GM12878 (cell line): ENCODE measurements around the gene FYB1. TPM values are rescaled to one million over a fixed set of nuclear protein-coding genes. Genes with fewer than 3 reads are reported as not detected.

Experiments used
- ATAC-seq: fragments of 200-7000 bp; cut with Tn5 transposase; 3 replicates; pipeline ENCODE4 v1.9.1; 2020; ENCODE audit warnings: mild to moderate bottlenecking, moderate library complexity
- BruUV-seq: library from RNA; stranded (reverse); fragments of 400-500 nt; replicated peaks from 2 replicates; lab custom pipeline; 2021; lab: Mats Ljungman, UMichigan
- CTCF ChIA-PET: fragments of 300-600 bp; sonication (Branson Sonifier 250); formaldehyde crosslinking; extraction: SDS; loops from one replicate; lab custom pipeline; 2021; ENCODE audit warnings: inconsistent platforms; lab: Yijun Ruan, JAX
- POLR2A ChIA-PET: fragments of 350-600 bp; formaldehyde crosslinking; extraction: SDS; loops from one replicate; lab custom pipeline; 2021; ENCODE audit warnings: inconsistent platforms; lab: Charles Lee
- RAD21 ChIA-PET: fragments of 300-600 bp; sonication (Branson Sonifier 250); formaldehyde crosslinking; loops from one replicate; lab custom pipeline; 2023; ENCODE audit warnings: antibody characterized with exemption; ENCODE audit not compliant: unreplicated experiment; lab: Charles Lee
- SMC1A ChIA-PET: fragments of 300-600 bp; sonication (Branson Sonifier 250); formaldehyde crosslinking; loops from one replicate; lab custom pipeline; 2023; ENCODE audit not compliant: unreplicated experiment, uncharacterized antibody; lab: Charles Lee
- DNase-seq: peaks from one replicate; pipeline ENCODE4 v3.0.0-alpha.2; 2011; ENCODE audit warnings: low read depth, low spot score
- FAIRE-seq: peaks from 3 replicates; lab custom pipeline; 2011; peaks lifted over from hg19 to GRCh38; lab: Jason Lieb, UNC
- H2AFZ ChIP-seq: 2 replicates; pipeline ENCODE4 v1.6.0; 2011; ENCODE audit warnings: low read depth, low read length, control low read depth; ENCODE audit not compliant: control insufficient read depth
- H3K27ac ChIP-seq: 2 replicates; pipeline ENCODE4 v1.5.1; 2011; ENCODE audit warnings: control low read depth; ENCODE audit not compliant: control insufficient read depth, insufficient read depth
- H3K27me3 ChIP-seq, 2 experiments: replicated peaks in 1 of 2; 2 replicates each; pipeline versions ENCODE4 v1.6.0 to v1.6.1; 2011; ENCODE audit warnings: low read length in 1 of 2; ENCODE audit not compliant: control insufficient read depth in 2 of 2, insufficient read depth in 2 of 2
- H3K36me3 ChIP-seq, 2 experiments: 2 replicates each; pipeline ENCODE4 v1.5.1; 2011; ENCODE audit warnings: low read length in 1 of 2; ENCODE audit not compliant: control insufficient read depth in 2 of 2, insufficient read depth in 2 of 2
- H3K4me1 ChIP-seq: 2 replicates; pipeline ENCODE4 v1.6.1; 2011; ENCODE audit warnings: mild to moderate bottlenecking, low read length, moderate library complexity, mixed read lengths; ENCODE audit not compliant: control insufficient read depth, insufficient read depth
- H3K4me2 ChIP-seq: 2 replicates; pipeline ENCODE4 v1.6.0; 2011; ENCODE audit warnings: control low read depth; ENCODE audit not compliant: control insufficient read depth, insufficient read depth
- H3K4me3 ChIP-seq: fragments of 200-600 bp; sonication (generic); 2 replicates; pipeline ENCODE4 v1.5.1; 2016
- H3K79me2 ChIP-seq: 2 replicates; pipeline ENCODE4 v1.6.0; 2011; ENCODE audit warnings: low read length; ENCODE audit not compliant: control insufficient read depth, insufficient read depth
- H3K9ac ChIP-seq: 2 replicates; pipeline ENCODE4 v1.8.0; 2011; ENCODE audit warnings: low read length, control low read depth, mixed read lengths; ENCODE audit not compliant: control insufficient read depth, insufficient read depth
- H3K9me3 ChIP-seq: replicated peaks from 3 replicates; pipeline ENCODE4 v1.5.1; 2011; ENCODE audit warnings: mild to moderate bottlenecking, low read length; ENCODE audit not compliant: control insufficient read depth, insufficient read depth
- H4K20me1 ChIP-seq: 2 replicates; pipeline ENCODE4 v1.6.0; 2011; ENCODE audit not compliant: control insufficient read depth, insufficient read depth
- BRCA1 ChIP-seq: IDR thresholded peaks from 2 replicates; pipeline ENCODE4 v1.6.1; 2011; ENCODE audit warnings: low read depth, low read length, improper control_type of control experiment
- CEBPB ChIP-seq, 2 experiments: fragments of 150-350 bp in 1 of 2; IDR thresholded peaks; 2 replicates each; pipeline ENCODE4 v1.6.1; 2012 to 2014; ENCODE audit warnings: low read depth in 2 of 2, low read length in 2 of 2, borderline replicate concordance in 1 of 2, inconsistent platforms in 1 of 2
- DPF2 ChIP-seq: fragments of 450-650 bp; IDR thresholded peaks from 2 replicates; pipeline ENCODE4 v1.6.1; 2017; ENCODE audit warnings: mild to moderate bottlenecking
- ESRRA ChIP-seq: IDR thresholded peaks from 2 replicates; pipeline ENCODE4 v1.6.1; 2012; ENCODE audit warnings: mild to moderate bottlenecking, low read length, improper control_type of control experiment
- EZH2 ChIP-seq: IDR thresholded peaks from 2 replicates; pipeline ENCODE4 v1.6.1; 2012; ENCODE audit warnings: low read depth, mild to moderate bottlenecking, control low read depth, inconsistent platforms, low read length, borderline replicate concordance; ENCODE audit not compliant: control insufficient read depth
- IKZF1 ChIP-seq: fragments of 450-650 bp; conservative IDR thresholded peaks from 2 replicates; pipeline ENCODE4 v1.6.1; 2017; ENCODE audit warnings: antibody characterized with exemption, mild to moderate bottlenecking
- IKZF2 ChIP-seq, 2 experiments: fragments of 450-650 bp; IDR thresholded peaks; 2 replicates each; pipeline ENCODE4 v1.6.1; 2017; ENCODE audit warnings: mild to moderate bottlenecking in 2 of 2, moderate library complexity in 2 of 2
- JUNB ChIP-seq: IDR thresholded peaks from 2 replicates; pipeline ENCODE4 v1.6.1; 2016; ENCODE audit warnings: antibody characterized with exemption, mild to moderate bottlenecking
- NFYB ChIP-seq: IDR thresholded peaks from 2 replicates; pipeline ENCODE4 v1.6.1; 2011; ENCODE audit warnings: low read depth, mild to moderate bottlenecking, low read length, improper control_type of control experiment, moderate library complexity; ENCODE audit not compliant: insufficient read depth
- NR2C2 ChIP-seq: IDR thresholded peaks from 2 replicates; pipeline ENCODE4 v1.6.1; 2011; ENCODE audit warnings: borderline replicate concordance, low read depth; ENCODE audit not compliant: control insufficient read depth, insufficient read length
- PAX5 ChIP-seq: IDR thresholded peaks from 2 replicates; pipeline ENCODE4 v1.6.1; 2011; ENCODE audit warnings: low read depth, low read length, borderline replicate concordance
- POU2F2 ChIP-seq: IDR thresholded peaks from 3 replicates; pipeline ENCODE4 v1.6.1; 2011; ENCODE audit warnings: low read depth, mild to moderate bottlenecking, low read length, borderline replicate concordance
- RAD51 ChIP-seq: fragments of 450-650 bp; IDR thresholded peaks from 2 replicates; pipeline ENCODE4 v1.6.1; 2016; ENCODE audit warnings: moderate library complexity, mild to moderate bottlenecking, inconsistent platforms
- SIX5 ChIP-seq: IDR thresholded peaks from 2 replicates; pipeline ENCODE4 v1.6.1; 2011; ENCODE audit warnings: mild to moderate bottlenecking, low read depth, low read length, moderate library complexity; ENCODE audit not compliant: severe bottlenecking
- YY1 ChIP-seq: IDR thresholded peaks from 2 replicates; pipeline ENCODE4 v1.6.1; 2011; ENCODE audit warnings: low read depth, mild to moderate bottlenecking, low read length
- ZNF274 ChIP-seq: IDR thresholded peaks from one replicate; pipeline ENCODE4 v1.8.0; 2011; ENCODE audit not compliant: insufficient read length, insufficient read depth
- WGBS: methylation state at CpG from one replicate; pipeline ENCODE4 v1.1.6; 2016; ENCODE audit warnings: low lambda C conversion rate; ENCODE audit not compliant: insufficient replicate concordance, insufficient coverage; ENCODE audit errors: missing lambda C conversion rate; 5-methylcytosine and 5-hydroxymethylcytosine counted together
- in situ Hi-C: fragments of 300-500 bp; cut with MboI; formaldehyde crosslinking; loops from 9 replicates; pipeline ENCODE4 v1.14.3; 2018; ENCODE audit warnings: mixed read lengths
- intact Hi-C: fragments of 100-400 bp; cut with micrococcal nuclease; formaldehyde crosslinking; loops from one replicate; pipeline ENCODE4 v1.14.2; 2022; ENCODE audit not compliant: unreplicated experiment
- polyA plus RNA-seq, 11 experiments: library from polyadenylated mRNA; depleted of rRNA in 4 of 11; unstranded in 6 of 11; stranded (reverse) in 5 of 11; fragments of >200 nt; fragmentation: Nextera tagmentation in 4 of 11; fragmentation: Illumina TruSeq in 1 of 11; extraction: Ambion mirVana in 4 of 11; extraction: Trizol in 1 of 11; gene quantifications; 1 replicate in 1 of 11; 2 replicates in 10 of 11; pipeline versions ENCODE4 v1.2.1 to v1.2.3, GENCODE V29; 2011 to 2016; ENCODE audit warnings: inconsistent platforms in 2 of 11, missing spikeins in 2 of 11, low read depth in 1 of 11
- total RNA-seq, 4 experiments: library from RNA; depleted of rRNA in 3 of 4; stranded (reverse); fragments of >200 nt in 3 of 4; fragmentation: Illumina TruSeq in 1 of 4; extraction: Trizol in 1 of 4; gene quantifications; 2 replicates each; pipeline versions ENCODE4 v1.2.1 to v1.2.3, GENCODE V29; 2013 to 2021

The FYB1 gene
- total and polyA plus RNA-seq, 10 of the 15 experiments (the other 5 are each of a cell fraction or from before 2014, with no cell fraction given), result 0.06 to 4.3 (median 0.25) TPM; not detected in 2

DNA sequence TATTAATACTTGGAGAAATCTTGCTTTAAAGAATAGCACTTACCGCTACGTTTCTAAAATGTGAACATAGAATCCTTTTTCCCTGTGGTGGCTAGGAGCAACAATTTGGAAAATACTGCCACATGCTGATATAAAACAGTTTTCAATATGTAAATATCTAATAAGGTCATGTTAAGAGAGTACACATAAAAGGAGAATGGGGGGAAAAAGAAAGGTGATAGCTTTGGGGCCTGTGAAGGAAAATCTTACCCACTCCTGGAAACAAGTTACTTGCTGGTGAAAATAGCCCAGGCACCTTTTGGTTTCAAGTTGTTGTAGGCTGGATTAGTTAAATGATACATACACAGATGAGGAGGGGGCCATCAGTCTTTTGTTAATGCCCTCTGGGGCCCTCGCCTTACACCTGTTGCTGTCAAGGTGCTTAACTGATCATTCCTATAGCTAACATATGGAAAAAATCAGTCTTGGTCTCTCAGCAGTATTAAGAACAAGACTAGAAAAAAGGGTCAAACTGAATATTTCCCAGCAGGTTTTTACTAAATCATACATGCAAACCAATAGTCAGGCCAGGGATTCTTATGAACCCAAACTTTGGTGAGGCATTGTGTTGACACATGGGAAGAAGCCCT, 24.1 kb downstream of the FYB1 start:
- no peak for FAIRE-seq
- no TSS peak for BruUV-seq
- in situ Hi-C loops, result no loop called here

More for the DNA sequence above, 24.1 kb downstream of the FYB1 start:
- H3K36me3 ChIP-seq, result no peaks in the 10 kb centered on the region
- H3K27ac ChIP-seq, result no peak overlapping the region
- peaks cover 6% of the 10 kb centered on the region; the same call in 1 of the 2 replicates for H3K4me1 ChIP-seq
- ChIA-PET SMC1A (interaction anchor here (0.6 to 1.5 kb wide), 6 partner anchors 9 to 539 kb away, joined by 3 to 5 read pairs (median 3); no protein-coding TSS in a partner anchor), CTCF (interaction anchor here (0.6 to 1.7 kb wide), 4 partner anchors 8 to 88 kb away, joined by 3 to 4 read pairs (median 3); no protein-coding TSS in a partner anchor), RAD21 (interaction anchor here (0.9 to 1.1 kb wide), 2 partner anchors 17 to 22 kb away, joined by 3 read pairs; no protein-coding TSS in a partner anchor), POLR2A (no interaction called here)
- H2AFZ ChIP-seq, result no peak overlapping the region
- no peak overlapping the region for H3K9ac ChIP-seq
- H3K4me3 ChIP-seq, result no peak overlapping the region
- no peak for DNase-seq
- ATAC-seq, result no peak
- H4K20me1 ChIP-seq, result no peaks in the 10 kb centered on the region
- TF ChIP-seq SIX5, result no peak
- no peak for TF ChIP-seq RAD51
- no peak for TF ChIP-seq ZNF274
- TF ChIP-seq NFYB, result no peak
- TF ChIP-seq PAX5, result no peak
- no peak for TF ChIP-seq CEBPB (IDR thresholded peaks at IDR 0.05; ENCODE audit: borderline replicate concordance in 1 of 2, low read depth in 2 of 2, low read length in 2 of 2)
- no peak for TF ChIP-seq POU2F2
- TF ChIP-seq EZH2, result no peak
- no peak for TF ChIP-seq IKZF1
- no peak for TF ChIP-seq BRCA1
- TF ChIP-seq ESRRA, result no peak
- TF ChIP-seq YY1, result no peak
- no peak for TF ChIP-seq JUNB
- no peak for TF ChIP-seq IKZF2 (IDR thresholded peaks at IDR 0.05)
- TF ChIP-seq DPF2, result no peak
- TF ChIP-seq NR2C2, result no peak
- no peaks in the 10 kb centered on the region for H3K79me2 ChIP-seq
- no peak overlapping the region for H3K4me2 ChIP-seq
- 44% methylated on average over 3 of the region's 3 CpGs for WGBS
- no peaks in the 10 kb centered on the region for H3K9me3 ChIP-seq
- intact Hi-C loops, result no loop called here
- H3K27me3 ChIP-seq, result no peaks in the 10 kb centered on the region
